Astrocyte (in vitro differentiated cells and primary cell): ENCODE data around the gene SLC36A2.

ENCODE experiments used
- EZH2 ChIP-seq: IDR thresholded peaks from 2 replicates; pipeline ENCODE4 v1.6.1; 2012; ENCODE audit warnings: mild to moderate bottlenecking, low read length, inconsistent platforms; ENCODE audit not compliant: insufficient read depth
- TF ChIP-seq, protein P1 (sequence below): IDR thresholded peaks from 2 replicates; pipeline ENCODE4 v1.5.1; 2011; ENCODE audit warnings: low read depth, mild to moderate bottlenecking, inconsistent platforms, low read length, moderate library complexity; ENCODE audit not compliant: insufficient read depth

DNA sequence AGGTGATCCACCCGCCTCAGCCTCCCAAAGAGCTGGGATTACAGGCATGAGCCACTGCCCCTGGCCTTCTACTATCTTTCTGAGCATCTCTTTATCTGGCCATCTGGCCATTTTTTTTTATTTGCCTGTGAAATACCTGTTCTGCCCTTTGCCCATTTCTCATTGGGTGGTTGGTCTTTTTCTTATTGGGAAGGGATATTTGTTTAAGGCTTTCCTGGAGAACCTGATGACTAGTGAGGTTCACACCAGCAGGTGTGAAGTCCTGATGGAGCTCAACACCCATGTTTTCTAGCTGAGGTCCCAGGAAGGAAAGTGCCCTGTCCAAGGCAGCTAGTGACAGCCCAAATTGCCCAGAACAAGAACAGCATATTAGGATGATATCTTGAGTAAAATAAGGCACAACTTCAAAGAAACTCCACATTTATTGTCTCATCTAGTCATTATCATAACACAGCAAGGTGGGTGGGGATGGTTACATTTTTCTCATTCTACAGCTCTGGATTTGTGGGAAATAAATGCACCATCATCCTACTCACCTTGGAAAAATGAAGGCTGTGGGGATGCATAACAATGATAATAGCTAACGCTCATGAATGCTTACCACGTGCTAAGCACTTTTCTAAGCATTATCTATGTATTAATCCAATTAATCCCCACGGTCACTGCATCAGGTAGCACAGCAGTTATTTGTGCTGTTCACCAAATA lies 64.1 kb downstream of the SLC36A2 start:
- TF ChIP-seq, protein P1, sequence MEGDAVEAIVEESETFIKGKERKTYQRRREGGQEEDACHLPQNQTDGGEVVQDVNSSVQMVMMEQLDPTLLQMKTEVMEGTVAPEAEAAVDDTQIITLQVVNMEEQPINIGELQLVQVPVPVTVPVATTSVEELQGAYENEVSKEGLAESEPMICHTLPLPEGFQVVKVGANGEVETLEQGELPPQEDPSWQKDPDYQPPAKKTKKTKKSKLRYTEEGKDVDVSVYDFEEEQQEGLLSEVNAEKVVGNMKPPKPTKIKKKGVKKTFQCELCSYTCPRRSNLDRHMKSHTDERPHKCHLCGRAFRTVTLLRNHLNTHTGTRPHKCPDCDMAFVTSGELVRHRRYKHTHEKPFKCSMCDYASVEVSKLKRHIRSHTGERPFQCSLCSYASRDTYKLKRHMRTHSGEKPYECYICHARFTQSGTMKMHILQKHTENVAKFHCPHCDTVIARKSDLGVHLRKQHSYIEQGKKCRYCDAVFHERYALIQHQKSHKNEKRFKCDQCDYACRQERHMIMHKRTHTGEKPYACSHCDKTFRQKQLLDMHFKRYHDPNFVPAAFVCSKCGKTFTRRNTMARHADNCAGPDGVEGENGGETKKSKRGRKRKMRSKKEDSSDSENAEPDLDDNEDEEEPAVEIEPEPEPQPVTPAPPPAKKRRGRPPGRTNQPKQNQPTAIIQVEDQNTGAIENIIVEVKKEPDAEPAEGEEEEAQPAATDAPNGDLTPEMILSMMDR: no peak
- no peak for TF ChIP-seq EZH2
